Measurements from ENCODE around the gene ZNF333. TPM values are rescaled to one million over a fixed set of nuclear protein-coding genes. Genes with fewer than 3 reads are reported as not detected.

Gene ZNF333
- total RNA-seq (2012; rRNA removed) (11.9 and 15.1 TPM in 2 replicates), polyA plus RNA-seq (2012; rRNA removed) (8.2 and 9.8 TPM in 2 replicates), Bru-seq, nascent RNA (percentile 70 among the genes with signal in this experiment), BruChase-seq, experiment 1, labeled RNA remaining after a 6-hour chase (percentile 78 among the genes with signal in this experiment), BruChase-seq, experiment 2, labeled RNA remaining after a 2-hour chase (percentile 69 among the genes with signal in this experiment)
- 5.7 and 7.9 TPM in 2 replicates for polyA plus RNA-seq (2012; cell fraction: cytosol; rRNA removed)
- polyA plus RNA-seq (2012; cell fraction: nucleus; rRNA removed; ENCODE audit: low replicate concordance) = 48.4 and 52.1 TPM in 2 replicates
- long read RNA-seq, full-length matches to known transcripts = 6 of 14 reads
- long read RNA-seq, partial matches to known transcripts = 2 of 14 reads
- long read RNA-seq, other reads (novel, unspliced or antisense) = 6 of 14 reads

GRCh38 chr19:14689598-14690503, at the start of gene ZNF333:
TSS of gene ZNF333 (plus strand) at chr19:14690048. CDS start at chr19:14693492, 3,444 bp downstream.
- Histone ChIP-seq H3K9me3 (ENCODE audit: control insufficient read depth, insufficient read depth, low read length) (no peaks in the 10 kb centered on the region), H4K91ac (ENCODE audit: insufficient read depth, low read depth, low read length) (peak within 1 kb of the TSS; percentile 99), H3K4ac (ENCODE audit: low read depth, low read length) (peak within 1 kb of the TSS; percentile 99), H2AK9ac (replicated peaks; ENCODE audit: low read depth, low read length, poor library complexity) (peak within 1 kb of the TSS; percentile 91), H2BK15ac (ENCODE audit: low read depth, low read length) (peak within 1 kb of the TSS; percentile 96; the same call in 1 of the 3 replicates), H2BK5ac (ENCODE audit: low read depth, low read length, poor library complexity, severe bottlenecking) (peak within 1 kb of the TSS; percentile 96), H4K20me1 (ENCODE audit: insufficient read depth, low read length) (no peaks in the 10 kb centered on the region), H3K23ac (ENCODE audit: low read depth, low read length) (peak within 1 kb of the TSS; percentile 99; the same call in 1 of the 2 replicates), H3K9ac (ENCODE audit: low read depth, low read length) (peak within 1 kb of the TSS; percentile 98), H3K4me3 (ENCODE audit: insufficient read depth, low read depth, low read length) (peak within 1 kb of the TSS; percentile 97), H3K56ac (ENCODE audit: extremely low read depth, insufficient read depth, low read length) (peak within 1 kb of the TSS; percentile 98), H4K8ac (ENCODE audit: low read depth in 2 of 2, low read length in 2 of 2) (peak within 1 kb of the TSS; percentile 95 to 100), H2AK5ac (ENCODE audit: low read depth, low read length) (no peak within 1 kb of the TSS), H3K14ac (replicated peaks; ENCODE audit: low read depth, low read length) (peak within 1 kb of the TSS; percentile 99), H3K9me1 (ENCODE audit: insufficient read depth, low read length) (peaks cover 4% of the 10 kb centered on the region; the same call in 1 of the 2 replicates), H3K36me3 (ENCODE audit: control insufficient read depth, insufficient read depth, low read length) (peaks cover 9% of the 10 kb centered on the region), H3K4me2 (ENCODE audit: low read depth, low read length) (peak within 1 kb of the TSS; percentile 78), H3K79me1 (ENCODE audit: low read depth in 1 of 2, low read length in 2 of 2) (peaks cover 15 to 18% of the 10 kb centered on the region in 2 experiments; a peak in 3 of 4 replicates), H2AFZ (replicated peaks; ENCODE audit: low read length, poor library complexity) (peak within 1 kb of the TSS; percentile 98), H4K5ac (ENCODE audit: low read depth, low read length) (peak within 1 kb of the TSS; percentile 100), H2BK20ac (ENCODE audit: low read depth, low read length) (peak within 1 kb of the TSS; percentile 85), H3K4me1 (ENCODE audit: control insufficient read depth, insufficient read depth, low read length) (no peaks in the 10 kb centered on the region), H2BK120ac (ENCODE audit: low read depth, low read length) (peak within 1 kb of the TSS; percentile 98), H3K27me3 (ENCODE audit: control insufficient read depth, insufficient read depth, low read length) (no peaks in the 10 kb centered on the region), H3K27ac (ENCODE audit: insufficient read depth, low read length) (peak within 1 kb of the TSS; percentile 99), H3K18ac (ENCODE audit: low read depth, low read length) (peak within 1 kb of the TSS; percentile 99)
- DNase-seq (peak; percentile 83), ATAC-seq (ENCODE audit: low read depth) (peak; percentile 98)
- no TSS peak for BruUV-seq (replicated peaks)
- 0% methylated on average over 27 of the region's 66 CpGs; no CpG with 5 or more reads in 1 of the 2 experiments for WGBS, 2 experiments (ENCODE audit: extremely low coverage in 2 of 2, insufficient read length in 1 of 2)
- CTCF ChIA-PET = interaction anchor here (1.1 to 1.7 kb wide), 2 partner anchors 115 to 116 kb away, joined by 4 to 7 read pairs; no protein-coding TSS in a partner anchor
- dilution Hi-C loops (cut with HindIII; ENCODE audit: low sequenced_read_pairs, unreplicated experiment) (no loop called here), intact Hi-C loops (cut with micrococcal nuclease) (no loop called here), in situ Hi-C loops (cut with MboI; ENCODE audit: low sequenced_read_pairs) (loop anchor here (5.0 kb wide), 1 partner anchor 118 kb away; the partner anchor contains the start of gene NDUFB7)
- POLR2A ChIA-PET (ENCODE audit: unreplicated experiment) = interaction anchor here (0.6 kb wide), 1 partner anchor 1408 kb away, joined by 22 read pairs; no protein-coding TSS in a partner anchor
- TF ChIP-seq FOS (IDR thresholded peaks at IDR 0.05; ENCODE audit: low read depth, low read length) (no peak), RFX5 (IDR thresholded peaks at IDR 0.05; ENCODE audit: low read depth, low read length) (no peak), CTCF (conservative IDR thresholded peaks at IDR 0.05; ENCODE audit: low read depth, low read length) (no peak), CHD1 (IDR thresholded peaks at IDR 0.05; ENCODE audit: low read depth, low read length) (no peak), BHLHE40 (IDR thresholded peaks at IDR 0.05; ENCODE audit: low read depth, low read length) (no peak), MXI1 (IDR thresholded peaks at IDR 0.05; ENCODE audit: borderline replicate concordance, low read depth, low read length) (peak; percentile 75; the same call in 1 of the 2 replicates), USF2 (IDR thresholded peaks at IDR 0.05; ENCODE audit: low read depth, low read length) (no peak), MAZ (IDR thresholded peaks at IDR 0.05; ENCODE audit: borderline replicate concordance, low read depth, low read length) (peak; percentile 15; the same call in 1 of the 2 replicates), CEBPB (IDR thresholded peaks at IDR 0.05; ENCODE audit: low read depth, low read length) (no peak), POLR2A (IDR thresholded peaks at IDR 0.05; ENCODE audit: low read depth, low read length) (peak; percentile 84), SMC3 (IDR thresholded peaks at IDR 0.05; ENCODE audit: low read depth, low read length) (no peak), RAD21 (IDR thresholded peaks at IDR 0.05; ENCODE audit: low read length) (no peak)

Measured in IMR-90 (cell line).